Measurements from ENCODE around the gene POLR1G.

- TF ChIP-seq EZH2 (optimal IDR thresholded peaks at IDR 0.05; ENCODE audit: low read depth, low read length) (no peak), CTCF (IDR thresholded peaks at IDR 0.05; ENCODE audit: low read length) (no peak)
Observed at GRCh38 chr19:45451850-45452387, 45.5 kb downstream of the POLR1G start.
